GM23338 (cell line): Measurements from ENCODE around the gene RAB2B.

Experiments used
- CTCF ChIP-seq, 2 experiments: fragments of 200-600 bp in 1 of 2; sonication (generic) in 1 of 2; conservative IDR thresholded peaks; 2 replicates each; pipeline versions ENCODE4 v1.5.1 to v1.6.1; 2016 to 2017; ENCODE audit warnings: antibody characterized with exemption in 2 of 2, low read depth in 2 of 2, mild to moderate bottlenecking in 2 of 2, moderate library complexity in 1 of 2
- EZH2 ChIP-seq: fragments of 200-600 bp; sonication (generic); IDR thresholded peaks from one replicate; pipeline ENCODE4 v1.8.0; 2017; ENCODE audit warnings: antibody characterized with exemption, mild to moderate bottlenecking, low read depth; ENCODE audit not compliant: unreplicated experiment
- EZH2phosphoT487 ChIP-seq: fragments of 200-600 bp; sonication (generic); IDR thresholded peaks from one replicate; pipeline ENCODE4 v1.8.1; 2018; ENCODE audit warnings: antibody characterized with exemption; ENCODE audit not compliant: unreplicated experiment
- POLR2AphosphoS5 ChIP-seq: IDR thresholded peaks from 2 replicates; pipeline ENCODE4 v1.6.1; 2016; ENCODE audit warnings: antibody characterized with exemption, low read depth
- STAT1 ChIP-seq: IDR thresholded peaks from one replicate; pipeline ENCODE4 v1.6.1; 2016; ENCODE audit warnings: antibody characterized with exemption; ENCODE audit not compliant: unreplicated experiment

GRCh38 chr14:21419528-21419927 is 57.2 kb downstream of the RAB2B start:
- TF ChIP-seq POLR2AphosphoS5 (no peak), EZH2 (no peak), EZH2phosphoT487 (no peak), CTCF (conservative IDR thresholded peaks at IDR 0.05; ENCODE audit: low read depth in 2 of 2) (no peak), STAT1 (no peak)
